Uterus (tissue), 4 donors: ENCODE measurements around the gene ADM. TPM values are rescaled to one million over a fixed set of nuclear protein-coding genes. Genes with fewer than 3 reads are reported as not detected.

ENCODE experiments used
- DNase-seq, 2 donors: peaks; one replicate each; pipeline ENCODE4 v3.0.0-alpha.2; 2019 to 2020
- H3K27ac ChIP-seq, 2 donors: fragments of 200-600 bp; sonication (generic); 1 replicate in 1 of 2; 2 replicates in 1 of 2; pipeline ENCODE4 v1.5.1; 2016 to 2018
- H3K27me3 ChIP-seq, 2 donors: fragments of 200-600 bp; sonication (generic); one replicate each; pipeline ENCODE4 v1.5.1; 2018 to 2019; ENCODE audit warnings: control low read depth in 1 of 2
- H3K36me3 ChIP-seq, 2 donors: fragments of 200-600 bp; sonication (generic); one replicate each; pipeline ENCODE4 v1.5.1; 2019; ENCODE audit warnings: control low read depth in 1 of 2
- H3K4me1 ChIP-seq, 2 donors: fragments of 200-600 bp; sonication (generic); one replicate each; pipeline ENCODE4 v1.5.1; 2018 to 2019; ENCODE audit warnings: control low read depth in 1 of 2
- H3K4me3 ChIP-seq, 2 donors: fragments of 200-600 bp; sonication (generic); 1 replicate in 1 of 2; 2 replicates in 1 of 2; pipeline ENCODE4 v1.5.1; 2018 to 2019; ENCODE audit warnings: mild to moderate bottlenecking in 1 of 2
- H3K9me3 ChIP-seq, 2 donors: fragments of 200-600 bp; sonication (generic); one replicate each; pipeline ENCODE4 v1.5.1; 2019; ENCODE audit warnings: control low read depth in 1 of 2
- CTCF ChIP-seq, 4 experiments: fragments of 200-600 bp in 2 of 4; fragments of 450-650 bp in 2 of 4; sonication (generic) in 2 of 4; IDR thresholded peaks; one replicate each; pipeline ENCODE4 v1.5.1; 2016 to 2019; ENCODE audit warnings: antibody characterized with exemption in 4 of 4, mild to moderate bottlenecking in 2 of 4, moderate library complexity in 1 of 4
- POLR2A ChIP-seq, 2 donors: fragments of 450-650 bp; IDR thresholded peaks; one replicate each; pipeline ENCODE4 v1.6.1; 2016; ENCODE audit warnings: antibody characterized with exemption in 2 of 2, mild to moderate bottlenecking in 1 of 2, moderate library complexity in 1 of 2
- intact Hi-C: fragments of 100-400 bp; cut with DNase I; formaldehyde crosslinking; loops from one replicate; pipeline ENCODE4 v1.15.1; 2023; ENCODE audit warnings: low total_unique reads
- total RNA-seq, 4 donors: library from RNA; depleted of rRNA in 3 of 4; stranded (reverse); fragments of >200 nt in 3 of 4; gene quantifications; one replicate each; pipeline versions ENCODE4 v1.1.0 to v1.2.4, GENCODE V29; 2014 to 2023
- donor health status: DM: yes; HTN: yes; CAD: no.

ADM gene
- total RNA-seq, 4 donors from 2014 or later = 27.9 to 151 (median 47.2) TPM

- no peak overlapping the region for H3K27ac ChIP-seq
- H3K36me3 ChIP-seq = no peaks in the 10 kb centered on the region
- TF ChIP-seq POLR2A (IDR thresholded peaks at IDR 0.05) (no peak), CTCF (IDR thresholded peaks at IDR 0.05) (no peak)
- intact Hi-C loops = no loop called here
- no peak for DNase-seq
- no peaks in the 10 kb centered on the region for H3K4me1 ChIP-seq
- H3K9me3 ChIP-seq = no peaks in the 10 kb centered on the region
- no peaks in the 10 kb centered on the region for H3K27me3 ChIP-seq
- no peak overlapping the region for H3K4me3 ChIP-seq
These were observed 20.9 kb upstream of the ADM start for GRCh38 chr11:10283991-10284390.

- H3K27ac ChIP-seq = no peak overlapping the region
- H3K27me3 ChIP-seq = no peaks in the 10 kb centered on the region
- no peaks in the 10 kb centered on the region for H3K4me1 ChIP-seq
- no peaks in the 10 kb centered on the region for H3K9me3 ChIP-seq
- TF ChIP-seq POLR2A (IDR thresholded peaks at IDR 0.05) = no peak
- no peak for TF ChIP-seq CTCF (IDR thresholded peaks at IDR 0.05)
- no peak overlapping the region for H3K4me3 ChIP-seq
- DNase-seq = no peak
- H3K36me3 ChIP-seq = no peaks in the 10 kb centered on the region
- intact Hi-C loops = no loop called here
These were observed 19.6 kb upstream of the ADM start for GRCh38 chr11:10285148-10285802.

GRCh38 chr11:10287140-10287539, 17.7 kb upstream of the ADM start:
- no peaks in the 10 kb centered on the region for H3K36me3 ChIP-seq
- no peaks in the 10 kb centered on the region for H3K27me3 ChIP-seq
- intact Hi-C loops = no loop called here
- no peak for DNase-seq
- no peaks in the 10 kb centered on the region for H3K9me3 ChIP-seq
- no peak overlapping the region for H3K4me3 ChIP-seq
- H3K4me1 ChIP-seq = no peaks in the 10 kb centered on the region
- no peak overlapping the region for H3K27ac ChIP-seq
- TF ChIP-seq POLR2A (IDR thresholded peaks at IDR 0.05) = no peak
- TF ChIP-seq CTCF (IDR thresholded peaks at IDR 0.05) = no peak

- Histone ChIP-seq H3K27ac (no peak overlapping the region), H3K4me1 (peaks cover 0 to 4% of the 10 kb centered on the region in 2 donors), H3K4me3 (no peak overlapping the region), H3K27me3 (no peaks in the 10 kb centered on the region), H3K36me3 (no peaks in the 10 kb centered on the region), H3K9me3 (no peaks in the 10 kb centered on the region)
- DNase-seq = no peak
- intact Hi-C loops = no loop called here
- TF ChIP-seq CTCF (IDR thresholded peaks at IDR 0.05) (no peak), POLR2A (IDR thresholded peaks at IDR 0.05) (no peak)
These were observed 16.8 kb upstream of the ADM start for GRCh38 chr11:10287766-10288715.
